GDM1 (cell line): Measurements from ENCODE around the gene BEND4.

Source experiments
- DNase-seq: peaks from one replicate; lab custom pipeline; 2025; lab: John Stamatoyannopoulos, UW

The BEND4 gene

GRCh38 chr4:42104521-42104920 is 47.9 kb downstream of the BEND4 start:
- DNase-seq = no peak

DNA sequence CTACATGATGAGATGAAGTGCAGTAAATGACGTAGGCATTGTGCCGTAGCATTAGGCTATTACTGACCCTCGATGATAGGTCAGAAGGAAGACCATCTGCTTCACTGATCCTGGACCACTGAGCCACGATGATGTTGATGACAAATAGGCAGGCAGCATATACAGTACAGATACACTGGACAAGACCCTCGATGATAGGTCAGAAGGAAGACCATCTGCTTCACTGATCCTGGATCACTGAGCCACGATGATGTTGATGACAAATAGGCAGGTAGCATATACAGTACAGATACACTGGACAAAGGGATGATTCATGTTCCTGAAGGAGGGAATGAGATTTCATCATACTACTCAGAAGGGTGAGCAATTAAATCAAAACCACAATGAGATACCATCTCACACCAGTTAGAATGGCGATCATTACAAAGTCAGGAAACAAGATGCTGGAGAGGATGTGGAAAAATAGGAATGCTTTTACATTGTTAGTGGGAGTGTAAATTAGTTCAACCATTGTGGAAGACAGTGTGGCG is 50.9 kb downstream of the BEND4 start:
- DNase-seq = no peak

DNA sequence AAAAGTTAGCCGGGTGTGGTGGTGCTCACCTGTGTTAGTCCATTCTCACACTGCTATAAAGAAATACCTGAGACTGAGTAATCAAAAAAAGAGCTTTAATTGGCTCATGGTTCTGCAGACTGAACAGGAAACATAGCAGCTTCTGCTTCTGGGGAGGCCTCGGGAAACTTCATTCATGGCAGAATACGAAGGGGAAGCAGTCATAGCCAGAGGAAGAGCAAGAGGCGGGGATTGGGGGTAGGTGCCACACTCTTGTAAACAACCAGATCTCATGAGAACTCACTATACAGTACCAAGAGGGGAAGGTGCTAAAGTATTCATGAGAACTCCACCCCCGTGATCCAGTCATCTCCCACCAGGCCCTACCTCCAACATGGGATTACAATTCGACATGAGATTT is 64.1 kb downstream of the BEND4 start:
- peak; percentile 1 for DNase-seq

DNA sequence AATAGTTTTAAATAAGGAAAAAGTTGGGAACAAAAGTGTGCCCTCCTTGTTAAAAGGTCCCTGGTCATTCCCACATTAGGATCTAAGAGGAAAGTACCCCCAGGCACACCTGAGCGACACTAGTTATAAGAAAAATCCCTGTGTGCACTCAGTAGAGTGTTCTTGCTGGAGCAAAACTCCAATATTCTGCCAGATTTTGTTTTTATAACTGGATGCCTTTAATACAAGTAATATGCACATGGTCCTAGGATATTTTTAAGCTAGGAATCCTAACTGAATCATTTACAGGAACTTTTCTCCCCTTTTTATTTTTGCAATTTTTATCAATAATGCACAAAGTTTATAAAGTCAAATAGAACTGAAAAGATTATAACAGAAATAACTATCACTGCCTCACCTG is 68.6 kb downstream of the BEND4 start:
- no peak for DNase-seq

GRCh38 chr4:42080306-42080705 is 72.1 kb downstream of the BEND4 start:
- no peak for DNase-seq

- DNase-seq = no peak
Measured at GRCh38 chr4:42078184-42078801, 74.2 kb downstream of the BEND4 start.

GRCh38 chr4:42074294-42074693 is 78.2 kb downstream of the BEND4 start:
- no peak for DNase-seq

DNA sequence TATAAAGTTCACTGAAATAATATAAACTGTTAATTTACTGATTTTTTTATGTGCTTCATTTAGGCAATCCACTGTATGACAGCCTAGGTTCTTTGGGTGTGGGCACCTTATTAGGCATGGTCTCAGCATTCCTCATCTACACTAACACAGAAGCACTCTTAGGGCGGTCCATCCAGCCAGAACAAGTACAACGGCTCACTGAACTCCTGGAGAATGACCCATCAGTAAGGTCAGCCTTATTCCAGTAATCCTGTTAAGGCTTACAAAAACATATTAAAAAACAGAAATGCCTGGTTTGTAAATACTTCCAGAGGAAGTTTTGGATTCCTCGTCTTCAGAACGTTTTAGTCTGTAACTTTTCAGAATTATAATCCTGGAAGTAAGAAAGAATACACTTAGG is 82.0 kb downstream of the BEND4 start:
- no peak for DNase-seq

GRCh38 chr4:42067264-42067663 is 85.2 kb downstream of the BEND4 start:
- DNase-seq = no peak

GRCh38 chr4:42066402-42066801 is 86.1 kb downstream of the BEND4 start:
- DNase-seq = no peak
